CD4-positive, alpha-beta memory T cell (primary cell): Measurements from ENCODE around the gene NEUROG1. TPM values are rescaled to one million over a fixed set of nuclear protein-coding genes. Genes with fewer than 3 reads are reported as not detected.
"Not testable (repeated sequence)": the region's sequence is repeated elsewhere in the genome, so short reads cannot be mapped to it uniquely, and the experiment has no call there.

Source experiments
- CTCF ChIA-PET: fragments of 350-600 bp; sonication (Branson Sonifier 250); formaldehyde crosslinking; loops from one replicate; lab custom pipeline; 2021; ENCODE audit warnings: inconsistent platforms; ENCODE audit not compliant: partially characterized antibody; lab: Charles Lee
- POLR2A ChIA-PET: fragments of 350-600 bp; sonication (Branson Sonifier 250); formaldehyde crosslinking; loops from one replicate; lab custom pipeline; 2021; ENCODE audit not compliant: partially characterized antibody; lab: Charles Lee
- DNase-seq, 5 donors: peaks; one replicate each; pipeline versions ENCODE4 v3.0.0 to v3.0.0-alpha.2; 2020 to 2022; ENCODE audit warnings: mixed read lengths in 1 of 5
- H3K27ac ChIP-seq: one replicate; pipeline ENCODE4 v1.7.0; 2013; ENCODE audit warnings: low read depth, low read length
- H3K27me3 ChIP-seq: 2 replicates; pipeline ENCODE4 v1.7.0; 2013; ENCODE audit warnings: mild to moderate bottlenecking, low read length, moderate library complexity; ENCODE audit not compliant: insufficient read depth
- H3K36me3 ChIP-seq: 2 replicates; pipeline ENCODE4 v1.7.0; 2013; ENCODE audit warnings: mild to moderate bottlenecking, low read length, moderate library complexity; ENCODE audit not compliant: insufficient read depth
- H3K4me1 ChIP-seq: 2 replicates; pipeline ENCODE4 v1.7.0; 2013; ENCODE audit warnings: mild to moderate bottlenecking, low read length, moderate library complexity; ENCODE audit not compliant: insufficient read depth
- H3K4me3 ChIP-seq, 2 donors: one replicate each; pipeline ENCODE4 v1.7.0; 2013; ENCODE audit warnings: low read length in 2 of 2, mild to moderate bottlenecking in 1 of 2
- H3K9me3 ChIP-seq, 2 donors: one replicate each; pipeline ENCODE4 v1.7.0; 2013; ENCODE audit warnings: low read length in 2 of 2, control low read depth in 1 of 2; ENCODE audit not compliant: control insufficient read depth in 1 of 2
- H3K27ac Mint-ChIP-seq, 7 donors: one replicate each; pipeline ENCODE4 v1.8.0; 2020 to 2021; ENCODE audit warnings: mixed read lengths in 7 of 7, mild to moderate bottlenecking in 6 of 7, inconsistent platforms in 3 of 7, moderate library complexity in 3 of 7
- H3K27me3 Mint-ChIP-seq, 2 donors: one replicate each; pipeline ENCODE4 v1.8.0; 2020 to 2021; ENCODE audit warnings: mixed read lengths in 2 of 2
- H3K36me3 Mint-ChIP-seq, 2 donors: one replicate each; pipeline ENCODE4 v1.8.0; 2020 to 2021; ENCODE audit warnings: mixed read lengths in 2 of 2, inconsistent platforms in 1 of 2, mild to moderate bottlenecking in 1 of 2
- H3K4me1 Mint-ChIP-seq, 4 donors: one replicate each; pipeline ENCODE4 v1.8.0; 2020 to 2021; ENCODE audit warnings: mixed read lengths in 4 of 4, mild to moderate bottlenecking in 1 of 4
- H3K4me3 Mint-ChIP-seq, 8 donors: one replicate each; pipeline ENCODE4 v1.8.0; 2020 to 2021; ENCODE audit warnings: mixed read lengths in 8 of 8, mild to moderate bottlenecking in 7 of 8, moderate library complexity in 6 of 8, inconsistent platforms in 3 of 8
- H3K9me3 Mint-ChIP-seq, 8 donors: one replicate each; pipeline ENCODE4 v1.8.0; 2020 to 2021; ENCODE audit warnings: mixed read lengths in 8 of 8, mild to moderate bottlenecking in 5 of 8, inconsistent platforms in 3 of 8, moderate library complexity in 1 of 8
- intact Hi-C: fragments of 100-400 bp; cut with micrococcal nuclease; formaldehyde crosslinking; loops from one replicate; pipeline ENCODE4 v1.15.1; 2023
- polyA plus RNA-seq, 2 donors: library from polyadenylated mRNA; unstranded; fragments of 300-500 nt; fragmentation: Illumina TruSeq; gene quantifications; one replicate each; pipeline ENCODE4 v1.2.3, GENCODE V29; 2021
- total RNA-seq, 2 experiments: library from RNA; stranded (reverse); gene quantifications; one replicate each; pipeline ENCODE4 v1.2.3, GENCODE V29; 2021

The NEUROG1 gene
- total and polyA plus RNA-seq, 4 experiments from 2014 or later = not detected

GRCh38 chr5:135495531-135495930, 40.2 kb downstream of the NEUROG1 start:
- peaks cover 25 to 34% of the 10 kb centered on the region in 2 donors for H3K27me3 Mint-ChIP-seq
- POLR2A ChIA-PET, intact Hi-C loops, H3K4me1 Mint-ChIP-seq, H3K27ac Mint-ChIP-seq, H3K4me3 ChIP-seq, H3K4me1 ChIP-seq, H3K9me3 Mint-ChIP-seq, H3K36me3 Mint-ChIP-seq, H3K27me3 ChIP-seq, H3K4me3 Mint-ChIP-seq, H3K9me3 ChIP-seq, CTCF ChIA-PET, H3K27ac ChIP-seq, H3K36me3 ChIP-seq, DNase-seq: not testable (repeated sequence)

- POLR2A ChIA-PET = no interaction called here
- Histone ChIP-seq H3K4me1 (no peaks in the 10 kb centered on the region), H3K27ac (no peak overlapping the region), H3K27me3 (peaks cover 6% of the 10 kb centered on the region), H3K36me3 (no peaks in the 10 kb centered on the region), H3K4me3 (no peak overlapping the region), H3K9me3 (no peaks in the 10 kb centered on the region)
- H3K36me3 Mint-ChIP-seq = no peaks in the 10 kb centered on the region
- no peaks in the 10 kb centered on the region for H3K9me3 Mint-ChIP-seq
- intact Hi-C loops = no loop called here
- no peak overlapping the region for H3K4me3 Mint-ChIP-seq
- peaks cover 29 to 37% of the 10 kb centered on the region in 2 donors for H3K27me3 Mint-ChIP-seq
- H3K4me1 Mint-ChIP-seq = peaks cover 4 to 7% (median 6%) of the 10 kb centered on the region in 4 donors
- CTCF ChIA-PET = no interaction called here
- H3K27ac Mint-ChIP-seq = no peak overlapping the region
- no peak for DNase-seq
Measured at GRCh38 chr5:135494196-135494595, 41.6 kb downstream of the NEUROG1 start.

- ChIA-PET CTCF (no interaction called here), POLR2A (no interaction called here)
- Histone ChIP-seq H3K27me3 (peaks cover 10% of the 10 kb centered on the region), H3K4me3 (no peak overlapping the region), H3K9me3 (no peaks in the 10 kb centered on the region), H3K27ac (no peak overlapping the region), H3K36me3 (no peaks in the 10 kb centered on the region), H3K4me1 (no peaks in the 10 kb centered on the region)
- Mint-ChIP-seq H3K4me3 (no peak overlapping the region), H3K36me3 (no peaks in the 10 kb centered on the region), H3K27ac (no peak overlapping the region), H3K4me1 (peaks cover 4 to 11% (median 6%) of the 10 kb centered on the region in 4 donors), H3K27me3 (peaks cover 29 to 34% of the 10 kb centered on the region in 2 donors), H3K9me3 (no peaks in the 10 kb centered on the region)
- intact Hi-C loops = no loop called here
- DNase-seq = no peak
Measured at GRCh38 chr5:135493406-135494180, 42.2 kb downstream of the NEUROG1 start.

GRCh38 chr5:135492319-135492626, 43.5 kb downstream of the NEUROG1 start:
- no peak overlapping the region for H3K4me3 Mint-ChIP-seq
- peaks cover 10% of the 10 kb centered on the region for H3K27me3 ChIP-seq
- peaks cover 39 to 44% of the 10 kb centered on the region in 2 donors for H3K27me3 Mint-ChIP-seq
- H3K27ac Mint-ChIP-seq = no peak overlapping the region
- CTCF ChIA-PET = no interaction called here
- H3K27ac ChIP-seq = no peak overlapping the region
- no peak for DNase-seq
- POLR2A ChIA-PET = no interaction called here
- no peaks in the 10 kb centered on the region for H3K9me3 ChIP-seq
- no peaks in the 10 kb centered on the region for H3K36me3 Mint-ChIP-seq
- peaks cover 6 to 13% (median 8%) of the 10 kb centered on the region in 4 donors for H3K4me1 Mint-ChIP-seq
- no peaks in the 10 kb centered on the region for H3K36me3 ChIP-seq
- intact Hi-C loops = no loop called here
- no peaks in the 10 kb centered on the region for H3K9me3 Mint-ChIP-seq
- H3K4me1 ChIP-seq = no peaks in the 10 kb centered on the region
- H3K4me3 ChIP-seq = no peak overlapping the region

- H3K36me3 Mint-ChIP-seq = no peaks in the 10 kb centered on the region
- POLR2A ChIA-PET = no interaction called here
- H3K4me3 Mint-ChIP-seq = no peak overlapping the region
Measured at GRCh38 chr5:135491552-135492318, 44.0 kb downstream of the NEUROG1 start.

GRCh38 chr5:135491038-135491551, 44.7 kb downstream of the NEUROG1 start:
- peaks cover 47 to 49% of the 10 kb centered on the region in 2 donors for H3K27me3 Mint-ChIP-seq
- no peaks in the 10 kb centered on the region for H3K9me3 ChIP-seq
- H3K4me3 ChIP-seq = no peak overlapping the region
- H3K4me1 ChIP-seq = no peaks in the 10 kb centered on the region
- H3K27ac Mint-ChIP-seq = no peak overlapping the region
- CTCF ChIA-PET = no interaction called here
- intact Hi-C loops = no loop called here
- POLR2A ChIA-PET = no interaction called here
- no peaks in the 10 kb centered on the region for H3K36me3 Mint-ChIP-seq
- H3K27me3 ChIP-seq = peaks cover 10% of the 10 kb centered on the region
- H3K36me3 ChIP-seq = no peaks in the 10 kb centered on the region
- H3K4me3 Mint-ChIP-seq = no peak overlapping the region
- H3K4me1 Mint-ChIP-seq = peaks cover 6 to 13% (median 8%) of the 10 kb centered on the region in 4 donors
- DNase-seq = no peak
- H3K27ac ChIP-seq = no peak overlapping the region
- no peaks in the 10 kb centered on the region for H3K9me3 Mint-ChIP-seq

More at GRCh38 chr5:135491552-135492318, 44.0 kb downstream of the NEUROG1 start:
- intact Hi-C loops = no loop called here
- no peak overlapping the region for H3K4me3 ChIP-seq
- H3K27ac ChIP-seq = no peak overlapping the region
- Mint-ChIP-seq H3K27me3 (peaks cover 42 to 47% of the 10 kb centered on the region in 2 donors), H3K4me1 (peaks cover 6 to 13% (median 8%) of the 10 kb centered on the region in 4 donors), H3K27ac (no peak overlapping the region), H3K9me3 (no peaks in the 10 kb centered on the region)
- peaks cover 10% of the 10 kb centered on the region for H3K27me3 ChIP-seq
- CTCF ChIA-PET = no interaction called here
- no peak for DNase-seq
- no peaks in the 10 kb centered on the region for H3K36me3 ChIP-seq
- no peaks in the 10 kb centered on the region for H3K9me3 ChIP-seq
- H3K4me1 ChIP-seq = no peaks in the 10 kb centered on the region

- H3K27ac ChIP-seq = no peak overlapping the region
- no peaks in the 10 kb centered on the region for H3K36me3 ChIP-seq
- ChIA-PET POLR2A (no interaction called here), CTCF (no interaction called here)
- H3K9me3 ChIP-seq = no peaks in the 10 kb centered on the region
- Mint-ChIP-seq H3K27ac (no peak overlapping the region), H3K4me1 (peaks cover 6 to 13% (median 8%) of the 10 kb centered on the region in 4 donors), H3K9me3 (no peaks in the 10 kb centered on the region), H3K4me3 (no peak overlapping the region), H3K27me3 (peaks cover 47 to 52% of the 10 kb centered on the region in 2 donors), H3K36me3 (no peaks in the 10 kb centered on the region)
- no peak for DNase-seq
- H3K27me3 ChIP-seq = peaks cover 17% of the 10 kb centered on the region
- intact Hi-C loops = no loop called here
- H3K4me3 ChIP-seq = no peak overlapping the region
- H3K4me1 ChIP-seq = no peaks in the 10 kb centered on the region
Measured at GRCh38 chr5:135490245-135491037, 45.3 kb downstream of the NEUROG1 start.
